NCI-H2196 (cell line): ENCODE results near the gene NOL4.

Source experiments
- DNase-seq: peaks from one replicate; lab custom pipeline; 2025; ENCODE audit not compliant: unreplicated experiment; lab: John Stamatoyannopoulos, UW

Gene NOL4

DNA sequence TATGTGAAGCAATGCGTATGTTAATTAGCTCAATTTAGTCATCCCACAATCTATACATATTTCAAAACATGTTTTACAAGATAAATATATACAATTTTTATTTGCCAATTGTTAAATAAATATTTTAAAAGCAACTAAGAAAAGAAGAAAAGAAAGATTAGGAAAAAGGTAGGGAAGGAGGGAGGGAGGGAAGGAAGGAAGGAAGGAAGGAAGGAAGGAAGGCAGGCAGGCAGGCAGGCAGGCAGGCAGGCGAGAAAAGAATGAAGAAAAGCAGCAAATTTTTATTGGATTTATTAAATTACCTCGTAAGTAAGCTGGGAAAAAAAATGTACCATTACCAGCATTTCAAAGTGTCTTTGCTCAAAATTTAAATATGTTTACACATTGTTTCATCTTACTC lies 30.5 kb downstream of the NOL4 start:
- DNase-seq, result no peak

DNA sequence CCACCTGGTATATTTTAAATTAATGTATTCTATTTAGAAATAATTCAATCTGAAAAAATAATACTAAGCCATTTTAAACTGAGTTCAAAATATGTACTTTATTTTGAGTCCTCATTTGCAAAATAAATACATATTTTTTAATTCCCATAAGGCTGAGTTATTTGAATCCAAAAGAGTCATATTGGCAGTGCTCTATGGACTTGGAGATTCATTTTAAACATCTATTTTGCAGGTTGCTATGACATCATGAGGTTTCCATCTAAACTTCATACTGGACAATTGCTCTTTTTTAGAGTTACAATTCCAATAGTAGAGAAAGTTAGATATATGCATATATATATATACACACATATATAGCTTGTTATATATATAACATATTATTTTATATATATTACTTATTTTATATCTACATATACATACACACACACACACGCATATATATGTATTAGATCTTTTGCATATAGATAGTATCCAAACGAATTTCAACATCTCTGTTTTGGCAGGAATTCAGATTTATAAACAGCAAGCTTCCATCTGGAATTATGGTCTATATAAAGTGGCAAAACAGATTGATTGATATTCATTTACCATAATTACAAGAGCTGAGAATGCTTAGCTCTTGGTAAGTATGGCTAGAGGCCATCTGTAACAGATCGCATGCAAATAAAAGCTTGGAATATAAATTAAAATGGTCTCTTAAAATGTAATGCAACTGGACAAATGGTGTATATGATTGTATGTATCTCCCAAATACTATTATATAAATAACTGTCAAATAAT lies 34.9 kb downstream of the NOL4 start:
- DNase-seq, result no peak
